ENCODE results near the gene NT5C2. TPM values are rescaled to one million over a fixed set of nuclear protein-coding genes. Genes with fewer than 3 reads are reported as not detected.
"Not testable (repeated sequence)": the region's sequence is repeated elsewhere in the genome, so short reads cannot be mapped to it uniquely, and the experiment has no call there.

NT5C2 gene
- total RNA-seq, 1 donor from 2014 or later, result 105 TPM

DNA sequence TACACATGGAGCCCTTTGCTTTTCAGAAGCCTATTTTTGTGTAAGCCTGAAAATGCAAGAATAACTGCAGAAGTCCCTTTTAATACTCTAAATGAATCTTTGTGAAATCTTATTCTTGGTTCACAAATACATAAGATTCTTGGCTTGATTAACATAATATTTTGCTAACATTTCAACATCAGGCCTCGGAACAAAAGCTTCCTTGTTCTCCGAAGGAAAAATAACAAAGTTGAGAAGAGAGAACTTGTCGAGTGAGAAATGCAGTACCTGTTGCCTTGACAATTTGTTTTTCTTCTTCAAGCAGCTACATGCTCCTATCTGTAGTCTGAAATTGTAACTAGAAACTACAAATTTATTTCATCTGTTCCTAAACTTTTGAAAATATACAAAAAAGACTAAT is 8.5 kb downstream of the NT5C2 start:
- H3K27me3 ChIP-seq (ENCODE audit: control insufficient read depth, insufficient read depth, low read length), result no peaks in the 10 kb centered on the region
- DNase-seq (ENCODE audit: low read depth) (peak; percentile 53), FAIRE-seq (no peak)
- H3K4me3 ChIP-seq (ENCODE audit: low read depth, low read length), result no peak overlapping the region
- H3K36me3 ChIP-seq (ENCODE audit: control insufficient read depth, insufficient read depth, low read length), result peaks cover 2% of the 10 kb centered on the region
- TF ChIP-seq, protein P1, sequence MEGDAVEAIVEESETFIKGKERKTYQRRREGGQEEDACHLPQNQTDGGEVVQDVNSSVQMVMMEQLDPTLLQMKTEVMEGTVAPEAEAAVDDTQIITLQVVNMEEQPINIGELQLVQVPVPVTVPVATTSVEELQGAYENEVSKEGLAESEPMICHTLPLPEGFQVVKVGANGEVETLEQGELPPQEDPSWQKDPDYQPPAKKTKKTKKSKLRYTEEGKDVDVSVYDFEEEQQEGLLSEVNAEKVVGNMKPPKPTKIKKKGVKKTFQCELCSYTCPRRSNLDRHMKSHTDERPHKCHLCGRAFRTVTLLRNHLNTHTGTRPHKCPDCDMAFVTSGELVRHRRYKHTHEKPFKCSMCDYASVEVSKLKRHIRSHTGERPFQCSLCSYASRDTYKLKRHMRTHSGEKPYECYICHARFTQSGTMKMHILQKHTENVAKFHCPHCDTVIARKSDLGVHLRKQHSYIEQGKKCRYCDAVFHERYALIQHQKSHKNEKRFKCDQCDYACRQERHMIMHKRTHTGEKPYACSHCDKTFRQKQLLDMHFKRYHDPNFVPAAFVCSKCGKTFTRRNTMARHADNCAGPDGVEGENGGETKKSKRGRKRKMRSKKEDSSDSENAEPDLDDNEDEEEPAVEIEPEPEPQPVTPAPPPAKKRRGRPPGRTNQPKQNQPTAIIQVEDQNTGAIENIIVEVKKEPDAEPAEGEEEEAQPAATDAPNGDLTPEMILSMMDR (IDR thresholded peaks at IDR 0.05; ENCODE audit: insufficient read depth, low read length, severe bottlenecking), result no peak

DNA sequence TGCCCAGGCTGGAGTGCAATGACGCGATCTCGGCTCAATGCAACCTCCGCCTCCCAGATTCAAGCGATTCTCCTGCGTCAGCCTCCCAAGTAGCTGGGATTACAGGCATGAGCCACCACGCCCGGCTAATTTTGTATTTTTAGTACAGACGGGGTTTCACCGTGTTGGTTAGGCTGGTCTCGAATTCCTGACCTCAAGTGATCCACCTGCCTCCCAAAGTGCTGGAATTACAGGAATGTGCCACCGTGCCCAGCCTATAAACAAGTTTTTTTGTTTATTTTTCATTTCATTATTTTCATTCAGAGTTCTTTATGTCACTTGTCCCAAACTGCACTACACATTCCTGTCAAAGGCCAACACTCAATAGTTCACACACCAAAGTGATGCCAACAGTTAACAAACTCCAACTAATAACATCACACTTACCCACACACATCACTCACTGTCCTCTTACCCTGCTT is 9.1 kb downstream of the NT5C2 start:
- not testable (repeated sequence) for H3K27me3 ChIP-seq (ENCODE audit: control insufficient read depth, insufficient read depth, low read length); FAIRE-seq; H3K4me3 ChIP-seq (ENCODE audit: low read depth, low read length); H3K36me3 ChIP-seq (ENCODE audit: control insufficient read depth, insufficient read depth, low read length)
- peak; percentile 13 for DNase-seq (ENCODE audit: low read depth)

DNA sequence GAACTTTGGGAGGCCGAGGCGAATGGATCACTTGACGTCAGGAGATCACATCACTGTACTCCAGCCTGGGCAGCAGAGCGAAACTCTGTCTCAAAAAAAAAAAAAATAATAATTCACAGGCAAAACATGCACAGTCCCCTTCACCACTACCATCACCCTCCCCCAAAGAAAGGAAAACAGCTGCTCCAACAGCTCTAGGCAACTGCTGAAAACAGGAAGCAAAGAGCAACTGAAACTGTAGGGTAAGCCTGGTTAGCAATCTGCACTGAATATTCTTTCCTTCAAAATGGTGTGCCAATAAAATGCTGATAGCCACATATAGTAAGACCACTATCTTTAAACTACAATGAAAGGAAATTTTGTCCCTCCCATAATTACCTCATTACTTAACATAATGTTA is 11.8 kb downstream of the NT5C2 start:
- FAIRE-seq, result no peak
- peaks cover 7% of the 10 kb centered on the region for H3K36me3 ChIP-seq (ENCODE audit: control insufficient read depth, insufficient read depth, low read length)

DNA sequence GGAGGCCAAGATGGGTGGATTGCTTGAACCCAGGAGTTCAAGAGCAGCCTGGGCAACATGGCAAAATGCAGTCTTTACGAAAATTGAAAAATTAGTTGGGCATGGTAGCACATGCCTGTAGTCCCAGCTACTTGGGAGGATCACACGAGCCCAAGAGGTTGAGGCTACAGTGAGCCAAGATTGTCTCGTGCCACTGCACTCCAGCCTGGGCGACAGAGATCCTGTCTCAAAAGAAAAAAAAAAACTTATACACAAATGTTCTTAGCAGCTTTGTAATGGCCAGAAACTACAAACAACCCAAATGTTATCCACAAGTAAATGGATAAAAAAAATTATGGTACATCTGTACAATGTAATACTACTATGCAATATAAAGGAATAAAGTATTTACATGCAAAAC is 12.6 kb downstream of the NT5C2 start:
- no peak overlapping the region for H3K4me3 ChIP-seq (ENCODE audit: low read depth, low read length)
- no peaks in the 10 kb centered on the region for H3K27me3 ChIP-seq (ENCODE audit: control insufficient read depth, insufficient read depth, low read length)
- H3K36me3 ChIP-seq (ENCODE audit: control insufficient read depth, insufficient read depth, low read length), result peaks cover 9% of the 10 kb centered on the region
- TF ChIP-seq, protein P1 (IDR thresholded peaks at IDR 0.05; ENCODE audit: insufficient read depth, low read length, severe bottlenecking), result no peak
- DNase-seq (ENCODE audit: low read depth) (no peak), FAIRE-seq (no peak)

More for the DNA sequence above, 11.8 kb downstream of the NT5C2 start:
- TF ChIP-seq, protein P1 (IDR thresholded peaks at IDR 0.05; ENCODE audit: insufficient read depth, low read length, severe bottlenecking), result no peak
- no peak for DNase-seq (ENCODE audit: low read depth)
- H3K27me3 ChIP-seq (ENCODE audit: control insufficient read depth, insufficient read depth, low read length), result no peaks in the 10 kb centered on the region
- H3K4me3 ChIP-seq (ENCODE audit: low read depth, low read length), result no peak overlapping the region

DNA sequence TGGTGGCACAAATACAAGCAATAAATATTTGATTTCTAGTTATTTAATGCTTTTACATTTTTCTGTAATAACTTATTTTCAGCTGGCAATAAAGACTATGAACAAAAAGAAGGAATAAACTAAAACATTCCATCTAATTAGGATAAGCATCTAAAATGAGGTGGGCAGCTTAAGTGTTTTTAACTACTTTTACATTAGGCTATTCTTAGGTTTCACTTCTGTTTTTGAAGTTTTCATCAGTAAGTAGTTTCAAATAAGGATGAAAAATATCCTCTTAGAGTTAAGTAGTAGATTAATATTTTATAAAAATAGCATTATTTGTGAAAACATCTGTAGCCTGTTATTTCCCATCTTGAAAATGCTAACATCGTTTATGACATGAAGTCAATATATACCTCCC is 15.9 kb downstream of the NT5C2 start:
- no peak for FAIRE-seq
- Histone ChIP-seq H3K27me3 (ENCODE audit: control insufficient read depth, insufficient read depth, low read length) (no peaks in the 10 kb centered on the region), H3K36me3 (ENCODE audit: control insufficient read depth, insufficient read depth, low read length) (peaks cover 14% of the 10 kb centered on the region), H3K4me3 (ENCODE audit: low read depth, low read length) (no peak overlapping the region)
- no peak for DNase-seq (ENCODE audit: low read depth)
- TF ChIP-seq, protein P1 (IDR thresholded peaks at IDR 0.05; ENCODE audit: insufficient read depth, low read length, severe bottlenecking), result no peak

DNA sequence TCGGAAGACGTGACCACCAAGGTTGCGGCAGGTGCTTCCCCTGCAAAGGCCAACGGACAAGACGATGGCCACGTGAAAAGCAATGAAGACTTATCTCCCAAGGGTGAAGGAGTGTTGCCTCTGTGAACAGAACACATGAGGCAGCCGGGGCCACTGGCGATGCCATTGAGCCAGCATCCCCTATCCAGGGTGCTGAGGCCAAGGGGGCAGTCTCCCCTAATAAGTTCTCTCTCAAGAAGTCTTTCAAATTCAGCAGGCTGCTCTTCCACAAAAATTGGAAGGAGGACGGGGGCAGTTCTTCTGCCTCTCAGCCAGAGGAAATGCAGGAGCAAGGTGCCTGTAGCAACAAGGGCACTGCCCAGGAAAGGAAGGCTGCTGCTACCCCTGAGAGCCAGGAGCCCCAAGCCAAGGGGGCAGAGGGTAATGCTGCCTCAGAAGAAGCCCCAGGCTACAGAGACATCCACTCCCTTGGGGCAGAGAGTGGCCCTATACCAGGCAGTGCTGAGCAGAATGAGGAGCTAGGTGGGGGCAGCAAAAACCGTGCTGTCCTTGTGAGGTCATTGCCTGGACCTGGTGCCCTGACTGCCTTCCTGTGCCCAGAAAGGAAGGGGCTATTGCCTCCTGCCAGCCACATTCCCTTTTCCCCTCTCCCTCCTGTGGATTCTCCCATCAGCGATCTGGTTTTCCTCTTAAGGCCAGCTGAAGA is 17.3 kb downstream of the NT5C2 start:
- Histone ChIP-seq H3K27me3 (ENCODE audit: control insufficient read depth, insufficient read depth, low read length) (no peaks in the 10 kb centered on the region), H3K4me3 (ENCODE audit: low read depth, low read length) (no peak overlapping the region), H3K36me3 (ENCODE audit: control insufficient read depth, insufficient read depth, low read length) (peaks cover 14% of the 10 kb centered on the region)
- TF ChIP-seq, protein P1 (IDR thresholded peaks at IDR 0.05; ENCODE audit: insufficient read depth, low read length, severe bottlenecking), result no peak
- no peak for DNase-seq (ENCODE audit: low read depth)
- FAIRE-seq, result no peak

DNA sequence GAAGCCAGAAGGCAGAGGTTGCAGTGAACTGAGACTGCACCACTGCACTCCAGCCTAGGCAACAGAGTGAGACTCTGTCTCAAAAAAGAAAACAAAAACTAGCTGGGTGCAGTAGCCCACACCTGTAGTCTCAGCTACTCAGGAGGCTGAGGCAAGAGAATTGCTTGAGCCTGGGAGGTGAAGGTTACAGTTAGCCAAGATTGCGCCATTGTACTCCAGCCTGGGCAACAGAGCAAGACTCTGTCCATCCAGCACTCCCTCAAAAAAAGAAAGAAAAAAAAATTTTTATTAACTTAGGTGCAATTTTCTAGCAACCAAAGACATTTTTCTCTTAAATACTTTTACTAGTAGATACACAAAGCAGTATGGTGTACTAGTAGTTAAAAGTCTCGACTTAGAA is 18.7 kb downstream of the NT5C2 start:
- not testable (repeated sequence) for H3K27me3 ChIP-seq (ENCODE audit: control insufficient read depth, insufficient read depth, low read length); H3K4me3 ChIP-seq (ENCODE audit: low read depth, low read length); DNase-seq (ENCODE audit: low read depth); FAIRE-seq
- peaks cover 12% of the 10 kb centered on the region for H3K36me3 ChIP-seq (ENCODE audit: control insufficient read depth, insufficient read depth, low read length)
